ENCODE data around the gene NOC3L. TPM values are rescaled to one million over a fixed set of nuclear protein-coding genes. Genes with fewer than 3 reads are reported as not detected.
A peak's percentile ranks its signal among the peaks of the same experiment; 100 is the strongest.

Gene NOC3L
- total and polyA plus RNA-seq, 9 of the 15 experiments (the other 6 are each of a cell fraction or from before 2014, with no cell fraction given) = 23.8 to 57.6 (median 32.6) TPM

DNA sequence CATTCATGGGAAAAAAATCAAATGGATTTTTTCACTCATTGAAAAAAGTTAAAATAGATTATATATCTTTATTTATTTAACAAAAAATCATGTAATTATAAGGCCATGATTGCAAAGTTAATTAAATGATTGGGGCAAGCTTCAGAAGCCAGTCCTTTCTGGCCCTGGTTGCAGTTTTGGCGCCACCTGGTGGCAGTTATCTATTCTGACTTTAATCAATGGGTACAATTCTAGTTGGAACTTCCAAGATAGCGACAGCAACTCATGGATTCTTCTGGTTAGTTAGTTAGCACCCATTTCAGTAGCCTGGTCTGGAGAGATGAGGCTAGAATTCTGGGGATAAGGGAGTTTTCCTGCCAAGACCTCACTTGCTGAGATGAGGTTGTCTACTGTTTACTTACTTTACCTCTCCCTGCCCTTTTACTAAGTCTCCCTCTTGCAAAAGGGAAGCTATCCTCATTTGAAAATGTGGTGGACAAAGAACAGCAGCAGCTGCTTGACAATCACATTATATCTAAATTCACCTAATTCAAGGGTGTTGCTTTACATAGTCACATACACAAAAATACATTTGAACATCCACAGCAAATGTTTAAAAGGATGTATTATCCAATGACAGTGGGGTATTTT lies 42.3 kb downstream of the NOC3L start:
- Histone ChIP-seq H3K4me1 (replicated peaks in 1 of 2; ENCODE audit: control insufficient read depth in 2 of 2, insufficient read depth in 2 of 2, low read length in 2 of 2) (no peaks in the 10 kb centered on the region), H3K4me2 (ENCODE audit: insufficient read depth, low read length) (no peak overlapping the region), H4K20me1 (replicated peaks; ENCODE audit: control insufficient read depth, insufficient read depth, low read length) (no peaks in the 10 kb centered on the region), H3K79me2 (ENCODE audit: control insufficient read depth, insufficient read depth, low read length) (no peaks in the 10 kb centered on the region), H3K27me3 (ENCODE audit: control insufficient read depth in 2 of 2, insufficient read depth in 2 of 2, low read length in 2 of 2) (no peaks in the 10 kb centered on the region), H3K4me3 (no peak overlapping the region), H3K36me3 (ENCODE audit: control insufficient read depth, insufficient read depth, low read length) (peaks cover 33% of the 10 kb centered on the region; the same call in 1 of the 3 replicates), H3K9me1 (ENCODE audit: control insufficient read depth, insufficient read depth, low read length) (no peaks in the 10 kb centered on the region), H3K9ac (ENCODE audit: insufficient read depth in 1 of 2, low read depth in 2 of 2, low read length in 2 of 2) (no peak overlapping the region), H3K27ac (ENCODE audit: extremely low read depth, low read depth, low read length) (no peak overlapping the region), H3K9me3 (replicated peaks; ENCODE audit: control insufficient read depth, insufficient read depth, low read depth, low read length) (no peaks in the 10 kb centered on the region), H2AFZ (ENCODE audit: low read depth, low read length) (no peak overlapping the region)
- 20% methylated on average over 2 of the region's 2 CpGs for WGBS (ENCODE audit: insufficient coverage, low coverage, missing lambda C conversion rate)
- ATAC-seq (peak; percentile 74), DNase-seq (ENCODE audit: extremely low read depth in 1 of 4, low spot score in 3 of 4) (peak; percentile 30 to 72 (median 48)), FAIRE-seq (peak; percentile 80)
- in situ Hi-C loops (cut with MboI) (no loop called here), intact Hi-C loops (cut with micrococcal nuclease) (loop anchor here (2.0 kb wide), 1 partner anchor 40 kb away; no protein-coding TSS in a partner anchor)
- BruUV-seq (replicated peaks) = no TSS peak
- ChIA-PET CTCF (ENCODE audit: low intra/inter-chr PET ratio) (interaction anchor here (0.6 to 1.7 kb wide), 5 partner anchors 40 to 499 kb away, joined by 3 to 7 read pairs (median 4); no protein-coding TSS in a partner anchor), POLR2A (interaction anchor here (0.5 to 1.5 kb wide), 3 partner anchors 9 to 134 kb away, joined by 3 read pairs; no protein-coding TSS in a partner anchor)
- TF ChIP-seq SMC3 (conservative IDR thresholded peaks at IDR 0.05; ENCODE audit: insufficient read depth, low read depth, low read length) = 0 out of 2 replicates have a peak, but pooled peaks have one; percentile 37
- TF ChIP-seq ZBTB17 (CRISPR knock-in tag; IDR thresholded peaks at IDR 0.05) = no peak
- TF ChIP-seq, protein P1, sequence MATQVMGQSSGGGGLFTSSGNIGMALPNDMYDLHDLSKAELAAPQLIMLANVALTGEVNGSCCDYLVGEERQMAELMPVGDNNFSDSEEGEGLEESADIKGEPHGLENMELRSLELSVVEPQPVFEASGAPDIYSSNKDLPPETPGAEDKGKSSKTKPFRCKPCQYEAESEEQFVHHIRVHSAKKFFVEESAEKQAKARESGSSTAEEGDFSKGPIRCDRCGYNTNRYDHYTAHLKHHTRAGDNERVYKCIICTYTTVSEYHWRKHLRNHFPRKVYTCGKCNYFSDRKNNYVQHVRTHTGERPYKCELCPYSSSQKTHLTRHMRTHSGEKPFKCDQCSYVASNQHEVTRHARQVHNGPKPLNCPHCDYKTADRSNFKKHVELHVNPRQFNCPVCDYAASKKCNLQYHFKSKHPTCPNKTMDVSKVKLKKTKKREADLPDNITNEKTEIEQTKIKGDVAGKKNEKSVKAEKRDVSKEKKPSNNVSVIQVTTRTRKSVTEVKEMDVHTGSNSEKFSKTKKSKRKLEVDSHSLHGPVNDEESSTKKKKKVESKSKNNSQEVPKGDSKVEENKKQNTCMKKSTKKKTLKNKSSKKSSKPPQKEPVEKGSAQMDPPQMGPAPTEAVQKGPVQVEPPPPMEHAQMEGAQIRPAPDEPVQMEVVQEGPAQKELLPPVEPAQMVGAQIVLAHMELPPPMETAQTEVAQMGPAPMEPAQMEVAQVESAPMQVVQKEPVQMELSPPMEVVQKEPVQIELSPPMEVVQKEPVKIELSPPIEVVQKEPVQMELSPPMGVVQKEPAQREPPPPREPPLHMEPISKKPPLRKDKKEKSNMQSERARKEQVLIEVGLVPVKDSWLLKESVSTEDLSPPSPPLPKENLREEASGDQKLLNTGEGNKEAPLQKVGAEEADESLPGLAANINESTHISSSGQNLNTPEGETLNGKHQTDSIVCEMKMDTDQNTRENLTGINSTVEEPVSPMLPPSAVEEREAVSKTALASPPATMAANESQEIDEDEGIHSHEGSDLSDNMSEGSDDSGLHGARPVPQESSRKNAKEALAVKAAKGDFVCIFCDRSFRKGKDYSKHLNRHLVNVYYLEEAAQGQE (IDR thresholded peaks at IDR 0.05; ENCODE audit: borderline replicate concordance) = peak; percentile 53; the same call in 1 of the 2 replicates
- TF ChIP-seq, protein P1 (CRISPR knock-in tag; IDR thresholded peaks at IDR 0.05; ENCODE audit: low read depth) = no peak
- TF ChIP-seq, protein P2, sequence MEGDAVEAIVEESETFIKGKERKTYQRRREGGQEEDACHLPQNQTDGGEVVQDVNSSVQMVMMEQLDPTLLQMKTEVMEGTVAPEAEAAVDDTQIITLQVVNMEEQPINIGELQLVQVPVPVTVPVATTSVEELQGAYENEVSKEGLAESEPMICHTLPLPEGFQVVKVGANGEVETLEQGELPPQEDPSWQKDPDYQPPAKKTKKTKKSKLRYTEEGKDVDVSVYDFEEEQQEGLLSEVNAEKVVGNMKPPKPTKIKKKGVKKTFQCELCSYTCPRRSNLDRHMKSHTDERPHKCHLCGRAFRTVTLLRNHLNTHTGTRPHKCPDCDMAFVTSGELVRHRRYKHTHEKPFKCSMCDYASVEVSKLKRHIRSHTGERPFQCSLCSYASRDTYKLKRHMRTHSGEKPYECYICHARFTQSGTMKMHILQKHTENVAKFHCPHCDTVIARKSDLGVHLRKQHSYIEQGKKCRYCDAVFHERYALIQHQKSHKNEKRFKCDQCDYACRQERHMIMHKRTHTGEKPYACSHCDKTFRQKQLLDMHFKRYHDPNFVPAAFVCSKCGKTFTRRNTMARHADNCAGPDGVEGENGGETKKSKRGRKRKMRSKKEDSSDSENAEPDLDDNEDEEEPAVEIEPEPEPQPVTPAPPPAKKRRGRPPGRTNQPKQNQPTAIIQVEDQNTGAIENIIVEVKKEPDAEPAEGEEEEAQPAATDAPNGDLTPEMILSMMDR (IDR thresholded peaks at IDR 0.05 in 2 of 3, conservative IDR thresholded peaks at IDR 0.05 in 1 of 3; ENCODE audit: insufficient read depth in 2 of 3, low read depth in 1 of 3, low read length in 3 of 3) = peak; percentile 64 to 68 (median 64)
- TF ChIP-seq DEAF1 (CRISPR knock-in tag; IDR thresholded peaks at IDR 0.05) = 0 out of 2 replicates have a peak, but pooled peaks have one; percentile 11
- peak; percentile 38; the same call in 1 of the 2 replicates for TF ChIP-seq HMBOX1 (IDR thresholded peaks at IDR 0.05)
